ENCODE data around the gene NEK2. TPM values are rescaled to one million over a fixed set of nuclear protein-coding genes. Genes with fewer than 3 reads are reported as not detected.
"Not testable (repeated sequence)": the region's sequence is repeated elsewhere in the genome, so short reads cannot be mapped to it uniquely, and the experiment has no call there.

Gene NEK2
- total RNA-seq: not detected
- long read RNA-seq: 0 reads

DNA sequence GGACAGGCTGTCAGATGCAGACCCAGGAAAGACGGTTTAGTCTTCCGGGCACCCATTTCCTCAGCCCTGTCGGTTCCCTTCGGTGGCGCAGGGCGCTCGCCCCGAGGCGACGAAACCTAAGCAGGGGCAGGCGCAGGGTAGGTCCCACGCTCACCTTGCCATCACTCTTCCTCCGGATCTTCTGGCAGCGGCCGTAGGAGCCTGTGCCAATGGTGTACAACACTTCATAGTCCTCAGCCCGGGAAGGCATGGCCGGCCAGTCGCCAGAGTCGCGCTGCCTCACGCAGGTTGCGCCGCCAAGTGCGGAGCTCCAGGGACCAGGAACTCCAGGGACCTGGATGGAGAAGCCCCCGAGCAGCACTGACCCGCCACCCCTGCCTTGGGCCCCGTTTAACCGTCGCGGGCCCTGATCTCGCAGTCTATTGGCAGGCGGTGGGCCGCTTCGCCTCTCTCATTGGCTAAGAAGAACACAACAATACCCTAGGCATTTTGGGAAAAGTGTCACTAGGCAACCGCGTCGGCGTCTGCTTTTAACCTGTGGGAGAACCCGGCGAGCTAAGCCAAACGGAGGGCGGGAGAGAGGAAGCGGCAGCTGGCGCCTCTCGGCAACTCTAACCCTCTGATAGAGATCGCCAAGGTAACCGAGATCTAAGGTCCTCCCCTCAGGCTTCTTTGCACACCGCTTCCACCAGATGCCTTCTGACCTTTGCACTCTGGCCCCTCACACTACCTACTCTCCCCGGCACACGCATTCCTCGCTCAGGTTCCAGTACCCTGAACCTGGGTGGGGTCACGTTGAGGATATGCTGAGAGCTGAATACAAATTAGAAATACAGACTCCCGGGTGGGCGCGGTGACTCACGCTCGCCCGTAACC is at the start of gene NEK2:
NEK2 (minus strand) TSS at position 392 of the 876 bp plus-strand sequence; CDS start at position 250, 142 bp downstream.
- DNase-seq (ENCODE audit: low spot score): peak; percentile 92

DNA sequence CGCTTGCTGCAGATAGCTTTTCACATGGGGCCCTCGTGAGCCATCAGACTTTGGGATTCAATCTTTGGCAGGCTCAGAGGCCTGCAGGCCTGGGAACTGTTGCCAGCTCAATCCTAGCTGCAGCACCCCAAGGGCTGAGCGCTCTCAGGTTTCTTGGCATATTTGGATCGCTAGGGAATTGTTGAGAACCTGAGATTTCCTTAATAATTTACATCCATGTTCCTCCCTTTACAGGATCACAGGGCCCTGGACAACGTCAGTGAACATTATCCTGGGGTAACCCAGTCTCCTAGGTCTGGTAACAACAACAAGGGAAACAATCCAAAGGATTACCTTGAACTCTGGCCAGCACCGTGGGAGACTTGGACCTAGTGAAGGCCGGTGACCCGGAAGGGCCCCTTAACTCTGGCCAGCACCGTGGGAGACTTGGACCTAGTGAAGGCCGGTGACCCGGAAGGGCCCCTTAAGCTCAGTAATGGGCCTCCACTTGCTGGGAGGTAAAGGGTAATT is 49.3 kb upstream of the NEK2 start:
- DNase-seq (ENCODE audit: low spot score): peak; percentile 30

DNA sequence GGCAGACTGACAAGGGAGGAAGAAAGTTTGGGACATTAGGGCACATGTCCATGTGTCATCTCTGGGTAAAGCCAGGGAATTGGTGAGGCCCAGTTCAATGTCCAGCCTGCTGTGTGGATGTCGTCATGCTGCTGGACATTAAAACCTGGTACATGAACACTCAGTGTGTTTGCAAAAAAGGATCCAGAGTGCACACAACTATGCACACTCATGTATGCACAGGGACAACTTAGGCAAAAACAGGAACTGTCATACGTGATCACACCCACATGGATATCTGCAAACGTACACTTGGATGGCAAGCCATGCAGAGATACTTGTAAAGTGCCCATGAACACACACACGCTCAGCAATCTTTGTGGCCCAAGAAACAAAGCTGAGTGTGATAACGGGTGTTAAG is 47.9 kb upstream of the NEK2 start:
- no peak for DNase-seq (ENCODE audit: low spot score)

DNA sequence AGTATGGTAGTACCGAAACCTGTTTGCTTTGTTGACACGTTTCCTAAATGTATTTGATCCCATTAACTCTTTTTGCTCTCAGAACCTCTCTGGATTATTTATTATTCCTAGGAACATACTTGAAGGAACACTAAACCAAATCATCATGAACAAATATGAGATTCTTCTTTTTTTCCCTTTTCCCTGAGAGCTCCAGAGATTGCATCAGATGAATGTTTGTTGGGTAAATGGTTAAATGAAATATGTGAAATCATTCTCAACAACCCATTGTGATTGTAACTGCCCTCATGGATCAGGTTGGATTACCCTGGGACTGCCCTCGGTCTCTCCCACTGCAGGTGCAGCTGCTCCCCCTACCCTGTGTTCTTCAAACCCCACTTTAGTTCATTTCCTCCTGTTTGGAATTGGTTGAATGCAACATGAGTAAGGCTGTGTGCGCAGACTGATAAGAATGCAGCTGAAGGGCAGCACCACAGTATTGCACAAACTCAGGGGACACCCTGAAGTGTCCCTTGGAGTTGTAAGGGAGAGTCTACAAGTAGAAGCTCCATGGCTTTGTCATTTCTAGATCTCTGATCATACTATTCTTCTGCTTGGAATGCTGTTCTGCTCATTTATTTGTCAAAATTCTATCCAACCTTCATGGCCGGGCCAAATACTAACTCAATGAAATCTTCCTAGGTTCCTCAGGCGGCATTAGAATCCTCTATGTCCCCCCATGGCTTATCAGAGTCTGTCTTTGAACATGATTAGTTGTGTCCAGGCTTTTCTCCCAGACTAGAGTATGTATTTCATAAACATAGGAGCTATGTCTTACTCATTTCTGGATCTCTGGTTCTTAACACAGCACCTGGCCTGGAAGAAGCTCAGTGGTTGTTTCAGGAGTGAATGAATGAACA is 47.1 kb upstream of the NEK2 start:
- DNase-seq (ENCODE audit: low spot score): no peak

DNA sequence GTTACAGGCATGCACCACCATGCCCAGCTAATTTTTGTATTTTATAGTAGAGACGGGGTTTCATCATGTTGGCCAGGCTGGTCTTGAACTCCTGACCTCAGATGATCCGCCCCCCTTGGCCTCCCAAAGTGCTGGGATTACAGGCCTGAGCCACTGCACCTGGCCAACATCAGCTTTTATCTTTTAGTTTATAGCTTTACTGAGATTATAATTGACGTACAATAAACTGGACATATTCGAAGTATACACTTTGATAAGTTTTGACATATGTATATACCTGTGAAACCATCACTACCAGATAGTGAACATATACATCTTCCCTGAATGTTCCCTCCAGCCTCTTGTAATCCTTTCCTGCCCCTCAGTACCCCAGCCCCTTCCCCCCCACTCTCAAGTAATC is 41.1 kb upstream of the NEK2 start:
- not testable (repeated sequence) for DNase-seq (ENCODE audit: low spot score)

DNA sequence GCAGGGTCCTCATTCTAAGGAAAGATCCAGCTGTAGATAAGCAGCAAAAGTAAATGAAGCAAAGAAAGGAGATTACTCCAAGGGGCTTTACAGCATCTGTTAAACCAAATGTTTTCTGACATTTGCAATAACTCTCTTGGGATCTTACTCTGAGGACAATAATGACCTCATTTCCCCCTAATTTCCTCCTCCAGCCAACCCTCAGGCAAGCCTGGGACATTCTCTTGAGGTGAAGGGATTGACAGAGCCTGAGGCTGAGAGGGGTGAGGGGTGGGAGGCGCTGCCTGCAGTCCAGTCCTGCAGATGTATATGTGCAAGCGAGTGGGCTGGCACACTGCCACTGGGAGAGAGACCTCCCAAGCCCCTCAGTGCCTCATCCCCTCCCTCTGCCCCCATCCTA is 40.5 kb upstream of the NEK2 start:
- no peak for DNase-seq (ENCODE audit: low spot score)

DNA sequence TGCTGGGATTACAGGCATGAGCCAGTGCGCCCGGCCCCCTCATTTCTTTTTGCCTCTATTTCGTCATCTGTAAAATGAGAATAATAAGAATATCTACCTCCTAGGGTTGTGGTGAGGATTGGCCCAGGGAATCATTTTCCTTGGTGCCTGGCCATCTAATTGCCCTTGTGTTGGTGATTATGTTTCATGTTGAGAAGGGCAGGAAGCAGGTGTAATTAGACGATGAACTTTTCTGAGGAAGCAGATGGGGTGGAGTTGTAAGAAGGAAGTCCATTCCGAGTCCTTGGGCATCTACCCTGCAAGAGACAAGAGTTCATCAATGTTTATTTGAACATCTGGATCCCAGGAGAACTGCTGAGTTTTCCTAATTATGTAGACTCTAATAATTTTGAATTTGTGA is 38.7 kb upstream of the NEK2 start:
- no peak for DNase-seq (ENCODE audit: low spot score)

DNA sequence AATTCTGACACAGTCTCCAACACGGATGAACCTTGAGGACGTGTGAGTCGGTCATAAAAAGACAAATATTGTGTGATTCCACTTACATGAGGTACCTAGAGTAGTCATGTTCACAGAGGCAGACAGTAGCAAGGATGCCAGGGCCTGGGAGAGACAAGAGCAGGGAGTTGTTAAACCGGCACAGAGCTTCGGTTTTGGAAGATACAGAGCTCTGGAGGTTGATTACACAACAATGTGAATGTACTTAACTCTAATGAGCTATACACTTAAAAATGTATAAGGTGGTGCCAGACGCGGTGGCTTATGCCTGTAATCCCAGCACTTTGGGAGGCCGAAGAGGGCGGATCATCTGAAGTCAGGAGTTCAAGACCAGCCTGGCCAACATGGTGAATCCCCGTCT is 37.8 kb upstream of the NEK2 start:
- peak; percentile 33 for DNase-seq (ENCODE audit: low spot score)

DNA sequence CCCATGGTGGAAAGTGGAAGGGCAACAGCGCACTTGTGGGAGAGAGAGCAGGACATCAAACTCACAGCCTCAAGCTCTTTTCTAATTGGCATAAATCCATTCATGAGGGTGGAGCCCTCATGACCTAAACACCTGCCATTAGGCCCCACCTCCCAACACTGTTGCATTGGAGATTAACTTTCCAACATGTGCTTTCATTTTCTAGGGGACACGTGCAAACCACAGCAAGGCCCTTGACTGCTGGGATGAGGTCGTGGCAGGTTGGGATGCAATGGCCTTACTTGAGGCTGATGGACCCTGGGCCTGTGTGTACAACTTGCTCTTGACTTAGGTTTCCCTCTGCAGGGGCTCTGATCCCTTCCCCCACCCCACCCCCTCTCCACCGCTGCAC is 35.9 kb upstream of the NEK2 start:
- DNase-seq (ENCODE audit: low spot score): peak; percentile 39

DNA sequence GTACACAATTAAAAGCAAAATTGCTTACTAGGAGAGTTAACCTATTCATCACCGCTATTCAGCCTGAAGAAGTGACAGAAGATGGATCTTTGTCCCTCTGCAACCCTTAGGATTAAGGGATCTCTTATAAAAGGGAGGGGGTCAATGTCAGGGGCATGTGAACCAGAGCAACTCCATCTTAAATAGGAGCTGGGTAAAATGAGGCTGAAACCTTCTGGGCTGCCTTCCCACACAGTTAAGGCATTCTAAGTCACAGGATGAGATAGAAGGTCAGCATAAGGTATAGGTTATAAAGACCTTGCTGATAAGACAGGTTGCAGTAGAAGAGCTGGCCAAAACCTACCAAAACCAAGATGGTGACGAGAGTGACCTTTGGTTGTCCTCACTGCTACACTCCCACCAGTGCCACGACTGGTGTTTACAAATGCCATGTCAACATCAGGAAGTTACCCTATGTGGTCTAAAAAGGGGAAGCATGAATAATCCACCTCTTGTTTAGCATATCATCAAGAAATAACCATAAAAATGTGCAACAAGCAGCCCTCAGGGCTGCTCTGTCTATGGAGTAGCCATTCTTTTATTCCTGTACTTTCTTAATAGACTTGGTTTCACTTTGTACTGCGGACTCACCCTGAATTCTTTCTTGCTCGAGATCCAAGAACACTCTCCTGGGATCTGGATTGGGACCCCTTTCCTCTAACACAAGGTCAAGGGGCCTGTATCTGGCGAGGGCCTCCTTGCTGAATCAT is 35.3 kb upstream of the NEK2 start:
- DNase-seq (ENCODE audit: low spot score): no peak

DNA sequence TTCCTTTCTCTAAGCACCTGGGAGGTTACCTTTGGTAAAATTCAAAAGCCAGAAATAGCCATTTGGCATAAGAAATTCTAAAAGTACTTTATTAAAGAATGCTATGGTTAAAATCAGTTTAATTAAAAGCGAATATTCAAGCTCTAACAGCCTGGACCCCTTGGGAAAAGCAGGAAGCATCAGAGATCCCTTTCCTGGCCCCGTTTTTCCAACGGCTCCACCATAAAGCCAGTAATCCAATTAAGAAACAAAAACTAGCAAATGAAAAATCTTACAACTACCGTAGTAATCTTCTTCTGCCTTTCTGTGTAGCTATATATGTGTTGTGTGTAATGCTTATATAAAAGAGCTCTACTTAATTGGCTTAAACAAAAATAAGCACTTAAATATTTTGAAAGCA is 33.5 kb upstream of the NEK2 start:
- no peak for DNase-seq (ENCODE audit: low spot score)

DNA sequence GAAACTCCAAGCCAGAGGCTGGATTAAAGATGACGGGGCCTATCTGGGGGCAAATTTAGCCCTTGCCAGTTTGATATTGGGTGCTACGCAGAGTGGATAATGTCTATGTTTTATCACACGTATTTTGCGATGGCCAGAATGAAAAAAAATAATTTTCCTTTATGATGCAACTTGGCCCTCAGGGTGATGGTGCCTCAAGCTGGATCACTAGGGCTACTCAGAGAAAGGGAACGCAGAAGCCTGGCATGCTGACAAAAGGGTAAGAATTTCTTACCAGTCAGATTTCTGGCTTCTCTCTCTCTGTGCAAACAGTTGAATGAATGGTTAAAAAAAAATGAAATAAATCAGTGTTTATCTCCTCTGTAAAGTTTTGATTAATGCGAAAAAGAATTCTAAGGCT is 32.6 kb upstream of the NEK2 start:
- no peak for DNase-seq (ENCODE audit: low spot score)

DNA sequence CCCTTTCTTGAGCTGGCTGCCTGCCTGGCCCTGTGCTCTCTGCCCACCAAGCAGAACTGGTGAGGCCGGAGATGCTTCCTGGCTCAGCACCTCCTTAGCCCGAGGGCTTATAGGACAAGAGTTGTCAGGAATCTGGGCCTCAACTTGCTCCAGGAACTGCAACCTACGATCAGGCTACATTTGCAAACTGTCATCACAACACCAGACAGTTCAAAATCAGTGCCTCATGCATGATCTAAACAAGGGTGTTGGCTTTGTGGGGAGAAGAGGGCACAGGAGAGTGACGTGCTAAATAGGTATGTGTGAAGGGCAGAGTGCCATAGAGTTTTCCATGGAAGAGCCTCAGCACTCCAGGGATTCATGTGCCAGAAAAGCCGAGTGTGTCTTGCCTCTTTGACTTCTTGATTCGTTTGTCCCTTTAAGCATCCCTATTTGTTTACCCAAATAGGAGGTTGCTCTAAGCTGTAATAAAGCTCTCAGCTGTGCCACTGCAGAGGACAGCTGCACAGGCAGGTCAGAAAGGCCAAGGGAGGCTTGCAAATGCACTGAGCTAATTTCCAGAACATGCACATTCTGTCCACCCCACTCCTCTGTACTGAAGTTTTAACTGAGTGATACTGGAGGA is 30.2 kb upstream of the NEK2 start:
- DNase-seq (ENCODE audit: low spot score): peak; percentile 35

DNA sequence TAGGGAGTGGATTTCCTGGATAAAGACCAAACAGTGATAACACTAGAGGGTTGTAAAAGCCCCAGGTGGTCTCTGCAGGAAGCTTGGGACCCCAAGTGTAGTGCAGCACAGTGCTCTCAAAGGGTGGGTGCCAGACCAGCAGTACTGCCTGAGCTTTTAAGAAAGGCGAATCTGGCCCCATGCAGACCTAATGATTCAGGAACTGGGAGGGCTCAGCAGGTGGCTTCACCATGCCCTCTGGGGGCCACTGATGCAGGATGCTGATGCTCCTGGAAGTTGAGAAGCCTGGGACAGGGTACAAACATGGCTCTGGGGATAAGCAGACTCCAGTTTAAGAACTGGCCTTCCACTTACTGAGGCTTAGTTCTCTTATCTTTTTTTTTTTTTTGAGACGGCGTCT is 29.1 kb upstream of the NEK2 start:
- DNase-seq (ENCODE audit: low spot score): peak; percentile 49

DNA sequence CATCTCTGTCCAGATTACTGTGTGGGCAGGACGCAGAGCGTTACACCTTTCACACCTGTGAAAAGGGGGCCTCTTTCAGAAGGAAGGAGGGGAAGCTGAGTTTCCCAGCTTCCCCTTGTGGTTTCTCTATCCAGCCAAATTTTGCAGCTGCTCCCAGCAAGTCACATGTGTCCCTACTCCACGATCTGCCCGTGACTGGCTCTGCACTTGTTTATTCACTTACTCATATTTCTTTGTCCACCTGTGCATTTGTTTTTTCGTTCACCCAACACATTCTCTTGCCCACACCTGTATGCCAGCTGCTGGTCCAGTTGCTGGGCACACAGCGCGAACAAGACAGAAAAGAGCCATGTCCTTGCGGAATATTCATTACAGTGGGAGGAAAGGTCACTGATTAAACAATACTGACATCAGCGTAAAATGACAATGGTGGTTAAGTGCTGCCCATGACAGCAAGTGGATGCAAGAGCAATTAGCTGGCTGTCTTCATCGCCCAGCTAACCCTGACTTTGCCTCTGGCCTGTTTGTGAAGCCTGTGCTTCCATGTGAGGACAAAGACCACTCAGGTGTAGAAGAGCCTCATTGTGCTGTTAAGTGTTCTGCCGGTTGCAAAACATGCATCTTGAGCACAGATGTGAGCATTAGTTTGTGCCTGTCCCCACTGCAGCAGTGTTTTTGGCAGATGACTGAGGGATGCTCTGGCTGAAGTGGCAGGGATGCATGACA is 28.6 kb upstream of the NEK2 start:
- DNase-seq (ENCODE audit: low spot score): peak; percentile 59

DNA sequence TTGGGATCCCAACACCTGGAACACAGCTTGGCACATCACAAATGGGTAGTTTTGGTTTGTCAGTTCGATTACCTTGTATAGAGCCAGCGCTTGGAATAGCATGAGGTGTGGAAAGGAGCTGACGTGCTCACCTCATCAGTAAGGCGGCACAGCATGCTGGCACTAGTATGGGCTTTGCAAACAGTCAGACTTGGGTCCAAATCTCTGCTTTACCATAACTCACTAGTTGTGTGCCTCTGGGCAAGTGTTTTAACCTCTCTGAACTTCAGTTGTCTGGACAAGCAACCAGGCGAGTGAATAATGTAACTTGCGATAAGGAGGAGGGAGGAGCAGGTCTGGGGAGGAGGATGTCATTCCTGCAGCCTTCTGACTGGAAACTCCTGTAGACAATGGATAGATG is 26.3 kb upstream of the NEK2 start:
- DNase-seq (ENCODE audit: low spot score): no peak

DNA sequence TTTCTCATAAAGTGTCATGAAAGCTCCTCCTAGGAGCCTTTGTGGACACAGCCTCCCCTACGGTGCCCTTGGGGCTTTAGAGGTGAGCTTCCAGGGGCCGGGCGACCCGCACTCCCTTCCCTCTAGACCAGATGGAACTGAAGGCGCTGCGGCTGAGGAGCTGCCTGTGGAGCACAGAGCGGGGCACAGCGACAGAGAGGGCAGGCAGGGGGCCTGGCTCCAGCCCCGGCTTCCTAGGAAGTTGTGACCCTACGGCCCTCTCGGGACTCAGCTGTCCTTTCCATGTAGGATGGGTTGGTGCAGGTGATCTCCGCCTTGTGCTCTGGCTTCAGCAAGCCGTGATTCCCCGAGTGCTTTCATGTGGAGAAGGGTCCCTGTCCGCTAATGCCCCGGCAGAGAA is 23.6 kb upstream of the NEK2 start:
- peak; percentile 80 for DNase-seq (ENCODE audit: low spot score)

DNA sequence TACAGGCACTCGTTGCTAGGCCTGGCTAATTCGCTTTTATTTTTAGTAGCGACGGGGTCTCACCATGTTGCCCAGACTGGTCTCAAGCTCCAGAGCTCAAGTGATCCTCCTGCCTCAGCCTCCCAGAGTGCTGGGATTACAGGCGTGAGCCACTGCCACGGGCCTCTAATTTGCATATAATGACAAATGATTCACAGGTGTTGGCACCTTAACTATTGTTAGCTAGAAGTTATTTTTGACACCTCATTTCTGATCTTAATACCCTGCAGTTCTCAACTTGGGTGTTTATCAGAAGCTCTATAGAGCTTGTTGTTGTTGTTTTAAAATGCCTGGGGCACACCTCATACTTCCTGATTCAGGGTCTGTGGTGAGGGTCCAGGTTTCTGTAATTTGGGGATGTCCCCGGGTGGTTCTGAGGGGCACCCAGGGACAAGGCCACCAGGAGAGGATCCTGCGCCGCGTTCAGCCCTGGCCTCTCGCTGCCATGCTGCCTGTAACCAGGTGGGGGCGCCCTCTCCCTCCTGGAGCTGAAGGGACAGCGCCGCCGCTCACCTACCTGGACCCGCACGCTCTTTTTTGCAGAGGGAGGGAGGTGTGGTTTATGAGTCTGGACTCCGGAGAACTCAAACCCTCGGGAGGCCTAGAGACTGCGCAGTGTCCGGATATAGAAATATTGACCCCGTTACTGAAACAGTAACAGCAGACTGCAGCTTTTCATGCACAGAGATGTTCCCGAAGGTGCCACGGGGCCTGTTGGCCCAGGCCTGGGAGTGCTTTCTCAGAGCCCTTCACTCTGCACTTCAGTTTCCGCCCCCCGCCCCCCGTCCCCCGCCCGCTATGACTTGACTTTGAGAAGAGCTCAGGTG is 23.0 kb upstream of the NEK2 start:
- DNase-seq (ENCODE audit: low spot score): no peak

DNA sequence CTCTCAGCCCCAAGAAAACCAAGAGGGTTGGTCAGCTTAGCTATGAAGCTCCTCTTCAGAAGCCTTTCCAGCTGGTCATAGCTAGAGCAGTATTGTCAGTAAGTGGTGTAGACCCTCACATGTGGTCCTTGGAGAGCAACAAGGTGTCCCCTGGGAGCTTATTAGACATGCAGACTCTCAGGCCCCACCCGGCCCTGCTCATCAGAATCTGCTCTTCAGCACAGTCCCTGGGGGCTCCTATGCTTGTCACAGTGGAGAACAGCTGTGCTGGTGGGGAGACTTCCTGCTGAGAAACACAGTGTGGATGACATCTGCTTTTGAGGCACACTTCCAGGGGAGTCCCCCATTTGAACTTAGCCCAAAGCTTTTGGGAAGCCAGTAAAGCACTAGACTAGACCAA is 21.9 kb upstream of the NEK2 start:
- no peak for DNase-seq (ENCODE audit: low spot score)
